Measurements from ENCODE around the gene CRAMP1.

Gene CRAMP1

GRCh38 chr16:1657841-1658240 lies 45.7 kb downstream of the CRAMP1 start:
- DNase-seq (ENCODE audit: low spot score): no peak

GRCh38 chr16:1659031-1659430 lies 46.9 kb downstream of the CRAMP1 start:
- no peak for DNase-seq (ENCODE audit: low spot score)

- no peak for DNase-seq (ENCODE audit: low spot score)
Observed at GRCh38 chr16:1661826-1662225, 49.7 kb downstream of the CRAMP1 start.

GRCh38 chr16:1662543-1662942 lies 50.4 kb downstream of the CRAMP1 start:
- DNase-seq (ENCODE audit: low spot score): no peak

GRCh38 chr16:1665829-1666228 lies 53.7 kb downstream of the CRAMP1 start:
- no peak for DNase-seq (ENCODE audit: low spot score)

- DNase-seq (ENCODE audit: low spot score): no peak
Observed at GRCh38 chr16:1666316-1666715, 54.2 kb downstream of the CRAMP1 start.

GRCh38 chr16:1667271-1667670 lies 55.1 kb downstream of the CRAMP1 start:
- no peak for DNase-seq (ENCODE audit: low spot score)

- DNase-seq (ENCODE audit: low spot score): no peak
Observed at GRCh38 chr16:1667916-1668315, 55.8 kb downstream of the CRAMP1 start.

GRCh38 chr16:1668612-1669319 lies 56.6 kb downstream of the CRAMP1 start:
- DNase-seq (ENCODE audit: low spot score): no peak

GRCh38 chr16:1669698-1670097 lies 57.5 kb downstream of the CRAMP1 start:
- DNase-seq (ENCODE audit: low spot score): no peak

- DNase-seq (ENCODE audit: low spot score): no peak
Observed at GRCh38 chr16:1670371-1670770, 58.2 kb downstream of the CRAMP1 start.

GRCh38 chr16:1670866-1671265 lies 58.7 kb downstream of the CRAMP1 start:
- DNase-seq (ENCODE audit: low spot score): no peak

GRCh38 chr16:1673424-1674151 lies 61.4 kb downstream of the CRAMP1 start:
- DNase-seq (ENCODE audit: low spot score): no peak

- no peak for DNase-seq (ENCODE audit: low spot score)
Observed at GRCh38 chr16:1674306-1674705, 62.1 kb downstream of the CRAMP1 start.

GRCh38 chr16:1674751-1675664 lies 62.8 kb downstream of the CRAMP1 start:
- no peak for DNase-seq (ENCODE audit: low spot score)

- DNase-seq (ENCODE audit: low spot score): no peak
Observed at GRCh38 chr16:1676661-1677060, 64.5 kb downstream of the CRAMP1 start.

GRCh38 chr16:1677339-1677738 lies 65.2 kb downstream of the CRAMP1 start:
- no peak for DNase-seq (ENCODE audit: low spot score)

- DNase-seq (ENCODE audit: low spot score): peak; percentile 96
Observed at GRCh38 chr16:1677942-1678499, 65.9 kb downstream of the CRAMP1 start, which contains the start of gene JPT2. TSS of gene JPT2 (plus strand) at chr16:1678279. CDS start at chr16:1678313, 34 bp downstream.

- DNase-seq (ENCODE audit: low spot score): peak; percentile 30
Observed at GRCh38 chr16:1678500-1679098, 66.4 kb downstream of the CRAMP1 start.

- no peak for DNase-seq (ENCODE audit: low spot score)
Observed at GRCh38 chr16:1680361-1680760, 68.2 kb downstream of the CRAMP1 start.

GRCh38 chr16:1681032-1681431 lies 68.9 kb downstream of the CRAMP1 start:
- no peak for DNase-seq (ENCODE audit: low spot score)

Measured in CD4-positive, alpha-beta T cell treated with Interleukin-2 at 100 ng/mL for 4 hours (primary cell).